OCI-LY3 (cell line): ENCODE measurements around the gene BACH1.

Experiments used
- H2AFZ ChIP-seq: fragments of 200-600, 300-600 bp; shearing (Covaris generic); 2 replicates; pipeline ENCODE4 v1.6.0; 2014; ENCODE audit warnings: antibody characterized with exemption, low read depth, low read length
- H3K27ac ChIP-seq: fragments of 200-600, 300-600 bp; sonication (generic); 2 replicates; pipeline ENCODE4 v1.5.1; 2014; ENCODE audit warnings: mild to moderate bottlenecking, low read length, moderate library complexity, mixed read lengths
- H3K27me3 ChIP-seq: fragments of 200-600, 300-600 bp; sonication (generic); 2 replicates; pipeline ENCODE4 v1.6.1; 2014; ENCODE audit warnings: low read depth, low read length, mixed read lengths
- H3K36me3 ChIP-seq: fragments of 200-600, 300-600 bp; sonication (generic); replicated peaks from 2 replicates; pipeline ENCODE3; 2014; ENCODE audit warnings: low read depth, low read length, mixed read lengths
- H3K4me1 ChIP-seq: fragments of 300-600, 200-600 bp; sonication (generic); 2 replicates; pipeline ENCODE4 v1.6.1; 2014; ENCODE audit warnings: low read length, mixed read lengths
- H3K4me2 ChIP-seq: fragments of 200-600, 300-600 bp; sonication (generic); 2 replicates; pipeline ENCODE4 v1.6.1; 2014; ENCODE audit warnings: low read length, mixed read lengths
- H3K4me3 ChIP-seq: fragments of 300-600, 200-600 bp; sonication (generic); 2 replicates; pipeline ENCODE4 v1.5.1; 2014; ENCODE audit warnings: antibody characterized with exemption, mild to moderate bottlenecking, low read length, moderate library complexity
- H3K79me2 ChIP-seq: fragments of 300-600, 200-600 bp; shearing (Covaris generic); 2 replicates; pipeline ENCODE4 v1.6.1; 2014; ENCODE audit warnings: mild to moderate bottlenecking, low read length, mixed read lengths
- H3K9ac ChIP-seq: fragments of 300-600, 200-600 bp; shearing (Covaris generic); 2 replicates; pipeline ENCODE4 v1.6.0; 2014; ENCODE audit warnings: mild to moderate bottlenecking, low read length, moderate library complexity
- H3K9me3 ChIP-seq: fragments of 200-600, 300-600 bp; shearing (Covaris generic); 2 replicates; pipeline ENCODE4 v1.6.1; 2014; ENCODE audit warnings: low read length, mixed read lengths; ENCODE audit not compliant: insufficient read depth
- H4K20me1 ChIP-seq: fragments of 200-600, 300-600 bp; sonication (generic); 2 replicates; pipeline ENCODE4 v1.6.1; 2016; ENCODE audit warnings: low read length, mixed read lengths; ENCODE audit not compliant: insufficient read depth
- EZH2phosphoT487 ChIP-seq: fragments of 200-600 bp; shearing (Covaris generic); IDR thresholded peaks from 2 replicates; pipeline ENCODE4 v1.6.1; 2018; ENCODE audit warnings: antibody characterized with exemption, mixed run types, low read depth
- TF ChIP-seq, protein P1 (sequence below): fragments of 200-600, 300-600 bp; sonication (generic); IDR thresholded peaks from 2 replicates; pipeline ENCODE4 v1.5.1; 2014; ENCODE audit warnings: antibody characterized with exemption, low read length, low read depth

BACH1 gene

DNA sequence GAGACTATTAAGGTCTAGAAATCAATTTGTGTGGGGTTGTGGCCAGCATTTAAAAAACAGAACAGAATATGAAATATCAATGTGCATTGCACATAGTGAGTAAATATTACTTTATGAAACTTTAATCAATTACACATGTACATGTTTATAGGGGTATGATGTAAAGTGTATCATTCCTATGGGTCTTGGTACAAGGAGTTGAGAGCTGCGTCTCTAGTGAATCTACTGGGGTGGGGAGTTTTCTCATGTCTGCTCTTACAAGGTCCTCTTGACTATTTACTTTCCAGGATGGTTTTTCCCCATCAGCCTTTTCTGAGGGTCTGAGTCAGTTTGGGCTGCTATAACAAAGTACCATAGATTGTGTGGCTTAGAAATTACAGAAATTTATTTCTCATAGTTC is 75.8 kb downstream of the BACH1 start:
- Histone ChIP-seq H3K27me3 (no peaks in the 10 kb centered on the region), H4K20me1 (no peaks in the 10 kb centered on the region), H3K36me3 (peaks cover 11% of the 10 kb centered on the region), H2AFZ (no peak overlapping the region), H3K4me1 (peaks cover 4% of the 10 kb centered on the region; the same call in 1 of the 2 replicates), H3K9me3 (no peaks in the 10 kb centered on the region), H3K27ac (no peak overlapping the region), H3K4me2 (no peak overlapping the region), H3K79me2 (no peaks in the 10 kb centered on the region), H3K9ac (no peak overlapping the region), H3K4me3 (no peak overlapping the region)
- TF ChIP-seq EZH2phosphoT487 = no peak
- TF ChIP-seq, protein P1, sequence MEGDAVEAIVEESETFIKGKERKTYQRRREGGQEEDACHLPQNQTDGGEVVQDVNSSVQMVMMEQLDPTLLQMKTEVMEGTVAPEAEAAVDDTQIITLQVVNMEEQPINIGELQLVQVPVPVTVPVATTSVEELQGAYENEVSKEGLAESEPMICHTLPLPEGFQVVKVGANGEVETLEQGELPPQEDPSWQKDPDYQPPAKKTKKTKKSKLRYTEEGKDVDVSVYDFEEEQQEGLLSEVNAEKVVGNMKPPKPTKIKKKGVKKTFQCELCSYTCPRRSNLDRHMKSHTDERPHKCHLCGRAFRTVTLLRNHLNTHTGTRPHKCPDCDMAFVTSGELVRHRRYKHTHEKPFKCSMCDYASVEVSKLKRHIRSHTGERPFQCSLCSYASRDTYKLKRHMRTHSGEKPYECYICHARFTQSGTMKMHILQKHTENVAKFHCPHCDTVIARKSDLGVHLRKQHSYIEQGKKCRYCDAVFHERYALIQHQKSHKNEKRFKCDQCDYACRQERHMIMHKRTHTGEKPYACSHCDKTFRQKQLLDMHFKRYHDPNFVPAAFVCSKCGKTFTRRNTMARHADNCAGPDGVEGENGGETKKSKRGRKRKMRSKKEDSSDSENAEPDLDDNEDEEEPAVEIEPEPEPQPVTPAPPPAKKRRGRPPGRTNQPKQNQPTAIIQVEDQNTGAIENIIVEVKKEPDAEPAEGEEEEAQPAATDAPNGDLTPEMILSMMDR = no peak

- Histone ChIP-seq H3K36me3 (peaks cover 11% of the 10 kb centered on the region), H4K20me1 (no peaks in the 10 kb centered on the region), H3K4me1 (peaks cover 4% of the 10 kb centered on the region; the same call in 1 of the 2 replicates), H3K79me2 (no peaks in the 10 kb centered on the region), H2AFZ (no peak overlapping the region), H3K27ac (no peak overlapping the region), H3K4me2 (no peak overlapping the region), H3K9me3 (no peaks in the 10 kb centered on the region), H3K4me3 (no peak overlapping the region), H3K27me3 (no peaks in the 10 kb centered on the region), H3K9ac (no peak overlapping the region)
- TF ChIP-seq EZH2phosphoT487 = no peak
- TF ChIP-seq, protein P1 = peak; percentile 69
Observed at GRCh38 chr21:29376556-29376955, 77.8 kb downstream of the BACH1 start.

GRCh38 chr21:29377266-29377665 is 78.5 kb downstream of the BACH1 start:
- no peak for TF ChIP-seq EZH2phosphoT487
- H2AFZ ChIP-seq = no peak overlapping the region

DNA sequence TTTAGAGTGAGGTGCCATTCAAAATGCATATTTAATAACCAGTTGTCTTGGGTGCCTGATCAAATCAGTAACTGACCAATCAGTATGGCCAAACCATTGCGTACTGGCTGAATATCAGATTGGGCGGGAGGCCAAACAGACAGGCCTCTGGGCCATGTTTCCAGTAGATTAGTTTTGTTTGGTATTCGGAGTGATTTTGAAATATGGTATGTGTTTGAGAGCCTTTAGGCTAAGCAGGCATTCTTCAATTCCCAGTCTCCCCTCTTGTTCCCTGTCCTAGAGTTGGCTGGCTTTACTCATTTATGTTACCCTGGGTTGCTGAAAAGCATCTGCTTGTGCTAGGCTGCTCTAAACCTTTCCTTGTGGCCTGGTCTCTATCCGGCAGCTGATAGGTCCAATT is 80.1 kb downstream of the BACH1 start:
- no peaks in the 10 kb centered on the region for H3K79me2 ChIP-seq
- no peaks in the 10 kb centered on the region for H3K27me3 ChIP-seq
- H3K4me2 ChIP-seq = no peak overlapping the region
- no peak overlapping the region for H3K4me3 ChIP-seq
- TF ChIP-seq EZH2phosphoT487 = no peak
- TF ChIP-seq, protein P1 = no peak
- no peaks in the 10 kb centered on the region for H3K4me1 ChIP-seq
- no peak overlapping the region for H3K9ac ChIP-seq
- H3K27ac ChIP-seq = no peak overlapping the region
- H4K20me1 ChIP-seq = no peaks in the 10 kb centered on the region
- H3K9me3 ChIP-seq = no peaks in the 10 kb centered on the region
- H2AFZ ChIP-seq = no peak overlapping the region
- peaks cover 3% of the 10 kb centered on the region for H3K36me3 ChIP-seq

More at GRCh38 chr21:29377266-29377665, 78.5 kb downstream of the BACH1 start:
- Histone ChIP-seq H3K9ac (no peak overlapping the region), H3K79me2 (no peaks in the 10 kb centered on the region), H3K4me1 (0 out of 2 replicates have a peak, but pooled peaks cover under 1% of the 10 kb centered on the region), H3K9me3 (no peaks in the 10 kb centered on the region), H4K20me1 (no peaks in the 10 kb centered on the region), H3K27ac (no peak overlapping the region), H3K4me3 (no peak overlapping the region), H3K36me3 (peaks cover 11% of the 10 kb centered on the region), H3K27me3 (no peaks in the 10 kb centered on the region), H3K4me2 (no peak overlapping the region)
